GM18861 (cell line): ENCODE measurements around the gene BUB1.
"Not testable (repeated sequence)": the region's sequence is repeated elsewhere in the genome, so short reads cannot be mapped to it uniquely, and the experiment has no call there.

Source experiments
- ATAC-seq: cut with Tn5 transposase; IDR thresholded peaks from one replicate; pipeline ENCODE4 v1.9.1; 2021; ENCODE audit not compliant: unreplicated experiment

Gene BUB1

DNA sequence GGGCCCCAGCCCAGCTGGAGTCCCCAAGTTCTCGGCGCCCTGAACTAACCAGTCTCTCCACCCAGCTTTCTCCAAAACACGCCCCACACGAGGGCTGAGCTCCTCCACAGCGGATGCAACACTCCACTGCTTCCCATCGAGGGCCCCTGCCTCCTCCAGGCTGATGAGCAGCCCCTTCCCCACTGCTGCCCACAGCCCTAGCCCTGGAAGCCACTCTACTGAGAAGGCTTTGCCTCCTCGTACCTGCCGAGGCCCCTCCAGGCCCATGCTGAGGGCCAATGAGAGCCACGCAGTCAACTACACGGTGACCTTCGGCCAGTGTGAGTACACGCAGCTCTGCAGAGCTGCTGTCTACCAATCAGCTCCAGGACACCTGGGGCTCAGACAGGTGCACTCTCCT, 72.8 kb downstream of the BUB1 start:
- ATAC-seq, result not testable (repeated sequence)

- not testable (repeated sequence) for ATAC-seq
These were observed 73.8 kb downstream of the BUB1 start for GRCh38 chr2:110603917-110604591.

GRCh38 chr2:110602139-110602538, 75.7 kb downstream of the BUB1 start:
- not testable (repeated sequence) for ATAC-seq

DNA sequence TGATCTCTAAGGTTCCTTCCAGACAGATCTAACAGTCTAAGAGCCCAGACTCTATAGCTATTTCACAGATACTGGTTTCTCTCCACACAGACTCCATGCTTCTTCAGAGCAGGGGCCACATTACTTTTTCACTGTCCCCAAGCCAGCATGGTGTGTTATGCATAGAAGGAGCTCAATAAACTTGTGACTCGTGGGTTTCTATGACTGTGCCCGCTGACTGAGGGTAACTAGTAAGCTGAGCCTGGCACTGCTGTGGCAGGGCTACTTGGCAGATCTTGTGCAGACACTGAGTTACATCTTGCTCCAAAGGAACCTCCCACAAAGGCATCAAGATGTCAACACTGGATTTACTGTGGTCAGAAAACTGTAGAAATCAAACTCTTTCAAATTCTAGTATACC, 85.9 kb downstream of the BUB1 start:
- not testable (repeated sequence) for ATAC-seq

DNA sequence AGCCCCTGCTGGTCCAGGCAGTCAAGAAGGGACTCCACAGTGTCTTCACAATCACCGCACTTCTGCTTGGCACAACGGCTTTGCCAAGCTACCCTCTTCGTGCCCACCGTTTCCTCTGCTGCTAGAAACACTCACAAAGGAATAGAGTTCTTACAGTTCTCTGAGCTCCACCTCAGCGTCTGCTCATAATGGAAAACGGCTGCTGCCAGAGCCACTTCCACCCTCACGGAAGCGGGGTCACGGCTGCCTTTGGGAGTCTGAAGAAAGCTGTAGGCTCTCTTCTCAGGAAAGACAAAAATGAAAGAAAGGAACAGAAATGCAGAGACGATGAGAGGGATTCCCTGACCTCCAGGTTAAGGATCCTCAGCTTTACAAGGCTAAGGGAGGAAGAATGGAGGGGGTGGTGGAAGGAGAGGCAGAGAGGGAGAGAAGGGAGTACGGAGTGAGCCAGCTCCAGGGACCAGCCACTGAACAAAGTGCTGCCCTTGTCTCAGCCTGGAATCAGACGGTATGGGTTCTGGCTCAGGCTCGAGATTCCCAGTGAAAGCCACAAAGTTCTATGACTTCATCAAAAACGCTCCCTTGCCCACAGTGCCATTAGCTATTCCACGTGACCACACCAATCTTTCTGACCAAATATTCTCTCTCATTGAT, 88.1 kb downstream of the BUB1 start:
- not testable (repeated sequence) for ATAC-seq

- not testable (repeated sequence) for ATAC-seq
These were observed 89.3 kb downstream of the BUB1 start for GRCh38 chr2:110588520-110588919.
